IMR-90 (cell line): ENCODE measurements around the gene DPYD. TPM values are rescaled to one million over a fixed set of nuclear protein-coding genes. Genes with fewer than 3 reads are reported as not detected.

Source experiments
- ATAC-seq: fragments of 200-7000 bp; cut with Tn5 transposase; 2 replicates; pipeline ENCODE4 v1.9.1; 2020; ENCODE audit warnings: low read depth, mild to moderate bottlenecking, moderate library complexity
- BruUV-seq: library from RNA; stranded (reverse); fragments of 400-500 nt; replicated peaks from 2 replicates; lab custom pipeline; 2021; lab: Mats Ljungman, UMichigan
- CTCF ChIA-PET: fragments of 300-600 bp; formaldehyde crosslinking; extraction: SDS; loops from one replicate; lab custom pipeline; 2021; ENCODE audit warnings: antibody characterized with exemption; lab: Yijun Ruan, JAX
- POLR2A ChIA-PET: fragments of 300-600 bp; sonication (Branson Sonifier 250); formaldehyde crosslinking; loops from one replicate; lab custom pipeline; 2022; ENCODE audit warnings: antibody characterized with exemption; ENCODE audit not compliant: unreplicated experiment; lab: Charles Lee
- DNase-seq: peaks from one replicate; pipeline ENCODE4 v3.0.0; 2013
- H2AFZ ChIP-seq: replicated peaks from 2 replicates; pipeline ENCODE3; 2013; ENCODE audit warnings: low read length, mild to moderate bottlenecking; ENCODE audit not compliant: poor library complexity
- H2AK5ac ChIP-seq: 2 replicates; pipeline ENCODE4 v1.6.1; 2013; ENCODE audit warnings: low read depth, low read length, inconsistent platforms
- H2AK9ac ChIP-seq: replicated peaks from 2 replicates; pipeline ENCODE3; 2013; ENCODE audit warnings: mild to moderate bottlenecking, low read depth, low read length, moderate library complexity; ENCODE audit not compliant: poor library complexity
- H2BK120ac ChIP-seq: 2 replicates; pipeline ENCODE4 v1.6.1; 2013; ENCODE audit warnings: low read depth, low read length, inconsistent platforms
- H2BK15ac ChIP-seq: 3 replicates; pipeline ENCODE4 v1.6.1; 2013; ENCODE audit warnings: low read depth, low read length, inconsistent platforms
- H2BK20ac ChIP-seq: 2 replicates; pipeline ENCODE4 v1.6.1; 2013; ENCODE audit warnings: low read depth, mild to moderate bottlenecking, inconsistent platforms, low read length, moderate library complexity
- H2BK5ac ChIP-seq: 2 replicates; pipeline ENCODE4 v1.6.1; 2013; ENCODE audit warnings: mild to moderate bottlenecking, low read depth, low read length, inconsistent platforms; ENCODE audit not compliant: poor library complexity, severe bottlenecking
- H3K14ac ChIP-seq: replicated peaks from 2 replicates; pipeline ENCODE4 v1.6.1; 2013; ENCODE audit warnings: low read depth, low read length, inconsistent platforms
- H3K18ac ChIP-seq: 2 replicates; pipeline ENCODE4 v1.6.1; 2013; ENCODE audit warnings: low read depth, low read length, control low read depth
- H3K23ac ChIP-seq: 2 replicates; pipeline ENCODE4 v1.6.1; 2013; ENCODE audit warnings: low read depth, low read length, inconsistent platforms
- H3K27ac ChIP-seq: 2 replicates; pipeline ENCODE4 v1.5.1; 2013; ENCODE audit warnings: mild to moderate bottlenecking, control low read depth, low read length; ENCODE audit not compliant: insufficient read depth
- H3K27me3 ChIP-seq: 2 replicates; pipeline ENCODE4 v1.6.1; 2013; ENCODE audit warnings: low read length; ENCODE audit not compliant: control insufficient read depth, insufficient read depth
- H3K36me3 ChIP-seq: 2 replicates; pipeline ENCODE4 v1.6.1; 2013; ENCODE audit warnings: low read length, mixed read lengths; ENCODE audit not compliant: control insufficient read depth, insufficient read depth
- H3K4ac ChIP-seq: 2 replicates; pipeline ENCODE4 v1.6.1; 2013; ENCODE audit warnings: low read depth, low read length, inconsistent platforms
- H3K4me1 ChIP-seq: 2 replicates; pipeline ENCODE4 v1.6.1; 2013; ENCODE audit warnings: low read length, mixed read lengths; ENCODE audit not compliant: control insufficient read depth, insufficient read depth
- H3K4me2 ChIP-seq: 2 replicates; pipeline ENCODE4 v1.6.1; 2013; ENCODE audit warnings: low read depth, mild to moderate bottlenecking, control low read depth, low read length, moderate library complexity
- H3K4me3 ChIP-seq: 2 replicates; pipeline ENCODE4 v1.5.1; 2013; ENCODE audit warnings: low read depth, mild to moderate bottlenecking, control low read depth, low read length, moderate library complexity; ENCODE audit not compliant: insufficient read depth
- H3K56ac ChIP-seq: 2 replicates; pipeline ENCODE4 v1.6.1; 2013; ENCODE audit warnings: low read length, inconsistent platforms; ENCODE audit not compliant: insufficient read depth; ENCODE audit errors: extremely low read depth
- H3K79me1 ChIP-seq, 2 experiments: 2 replicates each; pipeline ENCODE4 v1.6.1; 2013; ENCODE audit warnings: low read length in 2 of 2, inconsistent platforms in 1 of 2, low read depth in 1 of 2
- H3K9ac ChIP-seq: 2 replicates; pipeline ENCODE4 v1.6.1; 2013; ENCODE audit warnings: low read depth, low read length, control low read depth
- H3K9me1 ChIP-seq: 2 replicates; pipeline ENCODE4 v1.6.1; 2013; ENCODE audit warnings: low read length, inconsistent platforms; ENCODE audit not compliant: insufficient read depth
- H3K9me3 ChIP-seq: 2 replicates; pipeline ENCODE4 v1.6.1; 2013; ENCODE audit warnings: low read length; ENCODE audit not compliant: control insufficient read depth, insufficient read depth
- H4K20me1 ChIP-seq: 2 replicates; pipeline ENCODE4 v1.6.1; 2013; ENCODE audit warnings: low read length, inconsistent platforms; ENCODE audit not compliant: insufficient read depth
- H4K5ac ChIP-seq: 2 replicates; pipeline ENCODE4 v1.6.1; 2013; ENCODE audit warnings: mild to moderate bottlenecking, low read depth, low read length, control low read depth
- H4K8ac ChIP-seq, 2 experiments: 2 replicates each; pipeline ENCODE4 v1.6.1; 2013; ENCODE audit warnings: low read depth in 2 of 2, low read length in 2 of 2, control low read depth in 1 of 2, inconsistent platforms in 1 of 2
- H4K91ac ChIP-seq: 2 replicates; pipeline ENCODE4 v1.6.1; 2013; ENCODE audit warnings: low read depth, low read length, inconsistent platforms; ENCODE audit not compliant: insufficient read depth
- ELK1 ChIP-seq: fragments of 150-350 bp; IDR thresholded peaks from 2 replicates; pipeline ENCODE4 v1.6.1; 2016; ENCODE audit warnings: low read depth, mild to moderate bottlenecking, low read length, moderate library complexity, borderline replicate concordance
- POLR2A ChIP-seq: IDR thresholded peaks from 2 replicates; pipeline ENCODE4 v1.6.1; 2012; ENCODE audit warnings: mild to moderate bottlenecking, low read depth, low read length
- RFX5 ChIP-seq: IDR thresholded peaks from 2 replicates; pipeline ENCODE4 v1.8.0; 2012; ENCODE audit warnings: low read depth, mild to moderate bottlenecking, low read length, moderate library complexity
- WGBS, 2 experiments: methylation state at CpG; one replicate each; pipeline versions ENCODE4 v1.1.5 to v1.1.7; 2013; ENCODE audit warnings: missing lambda C conversion rate in 2 of 2; ENCODE audit not compliant: insufficient read length in 1 of 2; ENCODE audit errors: extremely low coverage in 2 of 2; 5-methylcytosine and 5-hydroxymethylcytosine counted together
- dilution Hi-C: fragments of 300-500 bp; cut with HindIII; formaldehyde crosslinking; loops from one replicate; pipeline ENCODE4 v1.14.3; 2018; ENCODE audit warnings: low sequenced_read_pairs; ENCODE audit not compliant: unreplicated experiment
- in situ Hi-C: fragments of 300-500 bp; cut with MboI; formaldehyde crosslinking; loops from 3 replicates; pipeline ENCODE4 v1.14.3; 2019; ENCODE audit warnings: low sequenced_read_pairs, inconsistent platforms, mixed read lengths
- intact Hi-C: fragments of 100-400 bp; cut with micrococcal nuclease; formaldehyde crosslinking; loops from 2 replicates; pipeline ENCODE4 v1.10.0; 2022
- polyA plus RNA-seq, 3 experiments: library from polyadenylated mRNA; depleted of rRNA; stranded (reverse); fragments of >200 nt; gene quantifications; 2 replicates each; pipeline ENCODE4 v1.2.3, GENCODE V29; 2012; ENCODE audit warnings: low replicate concordance in 1 of 3
- total RNA-seq: library from RNA; depleted of rRNA; stranded (reverse); fragments of >200 nt; gene quantifications from 2 replicates; pipeline ENCODE4 v1.2.3, GENCODE V29; 2012

DPYD gene
- total and polyA plus RNA-seq, 2 of the 4 experiments (the other 2 are of a cell fraction): 9.3 to 47.3 TPM

DNA sequence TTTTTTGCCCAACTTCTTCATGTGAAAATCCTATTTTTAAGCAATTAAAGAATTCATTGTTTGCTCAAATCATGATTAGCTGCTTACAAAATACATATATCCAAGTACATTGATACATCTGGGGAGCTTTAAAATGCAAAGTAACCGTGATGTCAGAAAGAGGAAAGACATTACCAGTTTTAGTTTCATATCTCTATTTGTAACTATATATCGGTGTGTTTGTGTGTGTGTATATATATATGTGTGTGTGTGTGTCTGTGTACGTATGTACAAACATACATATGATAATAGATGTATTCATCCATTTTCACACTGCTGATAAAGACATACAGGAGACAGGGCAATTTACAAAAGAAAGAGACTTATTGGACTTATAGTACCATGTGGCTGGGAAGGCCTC lies 310.1 kb downstream of the DPYD start:
- Histone ChIP-seq H3K4ac (no peak overlapping the region), H2AFZ (no peak overlapping the region), H3K79me1 (no peaks in the 10 kb centered on the region), H2BK5ac (no peak overlapping the region), H3K9me1 (no peaks in the 10 kb centered on the region), H3K56ac (no peak overlapping the region), H3K14ac (no peak overlapping the region), H3K27ac (no peak overlapping the region), H3K23ac (no peak overlapping the region), H2AK9ac (no peak overlapping the region), H2AK5ac (no peak overlapping the region), H2BK15ac (no peak overlapping the region), H4K91ac (no peak overlapping the region), H3K9me3 (no peaks in the 10 kb centered on the region), H3K9ac (no peak overlapping the region), H3K4me3 (no peak overlapping the region), H4K5ac (no peak overlapping the region), H4K8ac (no peak overlapping the region), H4K20me1 (no peaks in the 10 kb centered on the region), H3K18ac (no peak overlapping the region), H2BK20ac (no peak overlapping the region), H3K4me2 (no peak overlapping the region), H3K36me3 (no peaks in the 10 kb centered on the region), H3K4me1 (no peaks in the 10 kb centered on the region), H2BK120ac (no peak overlapping the region), H3K27me3 (no peaks in the 10 kb centered on the region)
- BruUV-seq: no TSS peak
- in situ Hi-C loops: no loop called here
- DNase-seq (no peak), ATAC-seq (no peak)
- no CpG with 5 or more reads among the region's 3 CpGs for WGBS, 2 experiments
- intact Hi-C loops: no loop called here
- CTCF ChIA-PET: no interaction called here
- no peak for TF ChIP-seq ELK1
- TF ChIP-seq RFX5: no peak
- no peak for TF ChIP-seq POLR2A
- dilution Hi-C loops: no loop called here
- POLR2A ChIA-PET: no interaction called here
